K562 (cell line): ENCODE data around the gene RBM20. TPM values are rescaled to one million over a fixed set of nuclear protein-coding genes. Genes with fewer than 3 reads are reported as not detected.

ENCODE experiments used
- CBX3 ChIP-seq, 2 experiments: IDR thresholded peaks; 1 replicate in 1 of 2; 2 replicates in 1 of 2; pipeline ENCODE4 v1.6.1; 2012; ENCODE audit warnings: inconsistent platforms in 2 of 2, low read length in 2 of 2, borderline replicate concordance in 1 of 2, control low read depth in 1 of 2
- CXXC5 ChIP-seq: fragments of 250-450 bp; sonication (Bioruptor Pico); IDR thresholded peaks from 2 replicates; pipeline ENCODE4 v1.8.0; 2022; ENCODE audit warnings: inconsistent platforms, mild to moderate bottlenecking, moderate library complexity
- E4F1 ChIP-seq: fragments of 250-450 bp; sonication (Bioruptor Pico); IDR thresholded peaks from 2 replicates; pipeline ENCODE4 v1.5.0; 2021; ENCODE audit warnings: mild to moderate bottlenecking, borderline replicate concordance
- KDM5B ChIP-seq: fragments of 200-600 bp; sonication (generic); IDR thresholded peaks from 2 replicates; pipeline ENCODE4 v1.6.1; 2012; ENCODE audit warnings: low read depth, mild to moderate bottlenecking, moderate library complexity, low read length, control low read depth, inconsistent platforms; ENCODE audit not compliant: insufficient replicate concordance
- L3MBTL2 ChIP-seq: fragments of 450-650 bp; IDR thresholded peaks from 2 replicates; pipeline ENCODE4 v1.6.1; 2016; ENCODE audit warnings: mild to moderate bottlenecking, moderate library complexity
- MLLT1 ChIP-seq, 2 experiments: fragments of 450-650 bp; IDR thresholded peaks; 2 replicates each; pipeline ENCODE4 v1.6.1; 2016
- NEUROD1 ChIP-seq: fragments of 150-350 bp; IDR thresholded peaks from 2 replicates; pipeline ENCODE4 v1.6.1; 2014; ENCODE audit warnings: borderline replicate concordance, low read length, low read depth; ENCODE audit not compliant: partially characterized antibody
- NR2C2 ChIP-seq, 2 experiments: fragments of 200-800 bp in 1 of 2; sonication (Bioruptor generic) in 1 of 2; sonication (generic) in 1 of 2; formaldehyde crosslinking in 1 of 2; IDR thresholded peaks; 2 replicates each; pipeline versions ENCODE4 v1.6.1 to v1.8.0; 2016 to 2022; ENCODE audit warnings: mild to moderate bottlenecking in 1 of 2, missing compliant biosample characterization in 1 of 2, missing genetic modification characterization in 1 of 2, missing genetic modification reagents in 1 of 2
- NRF1 ChIP-seq, 2 experiments: fragments of 450-650 bp; IDR thresholded peaks in 1 of 2; conservative IDR thresholded peaks in 1 of 2; 2 replicates each; pipeline ENCODE4 v1.6.1; 2014; ENCODE audit warnings: mild to moderate bottlenecking in 2 of 2
- RBBP5 ChIP-seq: fragments of 200-600 bp; sonication (generic); IDR thresholded peaks from 2 replicates; pipeline ENCODE4 v1.6.1; 2012; ENCODE audit warnings: borderline replicate concordance, mild to moderate bottlenecking, low read length, control low read depth, inconsistent platforms; ENCODE audit not compliant: insufficient read depth, poor library complexity, severe bottlenecking
- RFX5 ChIP-seq: IDR thresholded peaks from 2 replicates; pipeline ENCODE4 v1.6.1; 2011; ENCODE audit warnings: low read depth, mild to moderate bottlenecking, improper control_type of control experiment, low read length
- TAF1 ChIP-seq: IDR thresholded peaks from 2 replicates; pipeline ENCODE4 v1.6.1; 2011; ENCODE audit warnings: mild to moderate bottlenecking, low read length, moderate library complexity; ENCODE audit not compliant: insufficient read depth, control insufficient read depth, severe bottlenecking; ENCODE audit errors: extremely low read depth
- TBP ChIP-seq: optimal IDR thresholded peaks from 2 replicates; pipeline ENCODE3; 2011; ENCODE audit warnings: low read depth, low read length, improper control_type of control experiment
- ZFX ChIP-seq: sonication (generic); formaldehyde crosslinking; IDR thresholded peaks from 2 replicates; pipeline ENCODE4 v1.8.0; 2022; ENCODE audit warnings: mild to moderate bottlenecking, missing genetic modification reagents, moderate library complexity
- ZNF175 ChIP-seq: fragments of 200-800 bp; sonication (Bioruptor generic); IDR thresholded peaks from 2 replicates; pipeline ENCODE4 v1.6.1; 2016; ENCODE audit warnings: low read depth, mild to moderate bottlenecking, missing genetic modification characterization, missing compliant biosample characterization
- ZNF408 ChIP-seq: fragments of 250-450 bp; sonication (Bioruptor Pico); IDR thresholded peaks from 2 replicates; pipeline ENCODE4 v1.4.0; 2020; ENCODE audit warnings: low read depth, mild to moderate bottlenecking, moderate library complexity
- ZSCAN29 ChIP-seq: fragments of 450-650 bp; IDR thresholded peaks from 2 replicates; pipeline ENCODE4 v1.6.1; 2017
- polyA plus RNA-seq, 8 experiments: library from polyadenylated mRNA; depleted of rRNA in 4 of 8; stranded (reverse) in 5 of 8; unstranded in 3 of 8; fragments of >200 nt; fragmentation: Nextera tagmentation in 2 of 8; fragmentation: Illumina TruSeq in 1 of 8; extraction: Ambion mirVana in 2 of 8; extraction: Trizol in 1 of 8; gene quantifications; 2 replicates each; pipeline versions ENCODE4 v1.2.1 to v1.2.3, GENCODE V29; 2011 to 2014; ENCODE audit warnings: inconsistent platforms in 1 of 8, missing spikeins in 1 of 8
- total RNA-seq, 7 experiments: library from RNA; depleted of rRNA in 6 of 7; stranded (reverse); fragments of >200 nt in 6 of 7; fragmentation: Illumina TruSeq in 2 of 7; extraction: Trizol in 2 of 7; gene quantifications; 2 replicates each; pipeline versions ENCODE4 v1.2.1 to v1.2.3, GENCODE V29; 2011 to 2021; ENCODE audit warnings: low replicate concordance in 1 of 7

RBM20 gene
- total and polyA plus RNA-seq, 9 of the 15 experiments (the other 6 are each of a cell fraction or from before 2014, with no cell fraction given): 0.63 to 5.7 (median 3.2) TPM

- TF ChIP-seq E4F1 (CRISPR knock-in tag) (no peak), NRF1 (conservative IDR thresholded peaks at IDR 0.05 in 1 of 2, IDR thresholded peaks at IDR 0.05 in 1 of 2) (peak; percentile 73 to 78), ZSCAN29 (0 out of 2 replicates have a peak, but pooled peaks have one; percentile 35), L3MBTL2 (no peak), RFX5 (no peak), TBP (peak; percentile 11), CBX3 (IDR thresholded peaks at IDR 0.05; ENCODE audit: borderline replicate concordance in 1 of 2, low read length in 2 of 2) (no peak), ZFX (CRISPR knock-in tag) (peak; percentile 60; the same call in 1 of the 2 replicates), NEUROD1 (no peak), TAF1 (peak; percentile 34), ZNF175 (0 out of 2 replicates have a peak, but pooled peaks have one; percentile 41), KDM5B (peak; percentile 40), RBBP5 (peak; percentile 5), MLLT1 (IDR thresholded peaks at IDR 0.05) (0 out of 4 replicates have a peak, but pooled peaks of 1 of the 2 experiments have one; percentile 51), CXXC5 (CRISPR knock-in tag) (peak; percentile 26; the same call in 1 of the 2 replicates), ZNF408 (CRISPR knock-in tag) (no peak), NR2C2 (CRISPR knock-in tag; IDR thresholded peaks at IDR 0.05) (no peak), NR2C2 (tag; IDR thresholded peaks at IDR 0.05) (peak; percentile 42)
Measured at GRCh38 chr10:110644598-110645462, 694 bp downstream of the RBM20 start (continued).
